Effector CD4-positive, alpha-beta T cell (primary cell): Measurements from ENCODE around the gene TSC22D4.
"Not testable (repeated sequence)": the region's sequence is repeated elsewhere in the genome, so short reads cannot be mapped to it uniquely, and the experiment has no call there.

Experiments
- DNase-seq: peaks from one replicate; pipeline ENCODE4 v3.0.0-alpha.2; 2020
- total RNA-seq: gene quantifications from one replicate; lab custom pipeline; 2026; lab: John Stamatoyannopoulos, UW

TSC22D4 gene
- total RNA-seq: 116 reads per million, percentile 85 among the genes with 10 or more reads in this experiment

DNA sequence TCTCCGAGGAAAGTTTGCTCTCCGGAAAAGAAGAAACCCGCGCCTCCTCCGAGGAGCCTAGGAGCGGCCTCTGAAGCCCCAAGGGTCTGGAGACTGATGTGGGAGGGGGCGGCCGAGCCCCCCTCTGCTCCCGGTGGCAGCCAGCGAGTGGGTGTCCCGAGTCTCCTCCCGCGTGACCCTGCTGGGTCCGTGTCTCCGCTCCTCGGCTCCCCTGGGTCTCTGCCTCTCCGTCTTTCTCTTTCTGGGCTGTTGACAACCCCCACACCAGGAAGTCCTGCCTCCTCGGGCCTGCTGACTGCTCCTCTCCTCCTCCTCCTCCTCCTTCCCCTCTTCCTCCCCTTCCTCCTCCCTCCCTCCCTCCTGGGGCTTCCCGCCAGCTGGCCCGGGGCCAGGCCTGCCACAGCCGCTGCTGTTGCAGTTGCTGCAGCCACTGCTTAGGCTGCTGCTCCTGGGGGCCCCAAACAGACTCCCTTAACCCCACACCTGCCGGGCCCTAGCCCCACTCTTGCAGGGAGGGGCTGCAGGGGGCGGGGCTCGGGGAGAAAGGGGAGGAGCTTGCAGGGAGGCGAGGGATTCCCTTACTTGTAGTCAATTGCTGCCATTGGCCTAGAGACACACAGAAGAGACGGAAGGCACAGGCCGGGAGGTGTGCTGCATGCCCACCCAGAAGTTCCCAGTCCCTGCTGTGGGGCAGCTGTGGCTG lies at the start of gene TSC22D4:
Gene TSC22D4, minus strand, starts transcription at position 257 of the 703 bp plus-strand sequence. CDS start 1,176 bp downstream, outside the sequence.
- DNase-seq: peak; percentile 86

DNA sequence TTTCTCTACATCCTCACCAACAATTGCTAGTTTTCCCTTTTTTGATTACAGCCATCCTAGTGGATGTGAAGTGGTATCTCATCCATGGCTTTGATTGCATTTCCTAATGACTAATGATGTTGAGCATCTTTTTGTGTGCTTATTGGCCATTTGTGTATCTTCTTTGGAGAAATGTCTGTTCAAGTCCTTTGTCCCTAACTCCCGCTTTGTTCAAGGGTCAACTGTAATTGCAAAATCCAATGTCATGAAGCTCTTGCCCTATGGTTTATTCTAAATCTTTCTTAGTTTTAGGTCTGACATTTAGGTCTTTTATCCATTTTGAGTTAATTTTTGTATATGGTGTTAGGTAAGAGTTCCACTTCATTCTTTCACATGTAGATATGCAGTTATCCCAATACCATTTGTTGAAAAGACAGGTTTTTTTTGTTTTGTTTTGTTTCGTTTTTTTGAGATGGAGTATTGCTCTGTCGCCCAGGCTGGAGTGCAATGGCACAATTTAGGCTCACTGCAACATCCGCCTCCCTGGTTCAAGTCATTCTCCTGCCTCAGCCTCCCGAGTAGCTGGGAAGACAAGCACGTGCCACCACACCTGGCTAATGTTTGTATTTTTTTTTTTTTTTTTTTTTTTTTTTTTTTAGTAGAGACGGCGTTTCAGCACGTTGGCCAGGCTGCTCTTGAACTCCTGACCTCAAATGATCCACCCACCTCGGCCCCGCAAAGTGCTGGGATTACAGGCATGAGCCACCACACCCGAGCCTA lies 49.3 kb upstream of the TSC22D4 start:
- not testable (repeated sequence) for DNase-seq

DNA sequence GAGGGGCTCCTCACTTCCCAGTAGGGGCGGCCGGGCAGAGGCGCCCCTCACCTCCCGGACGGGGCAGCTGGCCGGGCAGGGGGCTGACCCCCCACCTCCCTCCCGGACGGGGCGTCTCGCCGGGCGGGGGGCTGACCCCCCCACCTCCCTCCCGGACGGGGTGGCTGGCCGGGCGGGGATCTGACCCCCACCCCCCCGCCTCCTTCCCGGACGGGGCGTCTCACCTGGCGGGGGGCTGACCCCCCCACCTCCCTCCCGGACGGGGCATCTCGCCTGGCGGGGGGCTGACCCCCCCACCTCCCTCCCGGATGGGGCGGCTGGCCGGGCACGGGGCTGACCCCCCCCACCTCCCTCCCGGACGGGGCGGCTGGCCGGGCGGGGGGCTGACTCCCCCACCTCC lies 44.2 kb upstream of the TSC22D4 start:
- DNase-seq: not testable (repeated sequence)

DNA sequence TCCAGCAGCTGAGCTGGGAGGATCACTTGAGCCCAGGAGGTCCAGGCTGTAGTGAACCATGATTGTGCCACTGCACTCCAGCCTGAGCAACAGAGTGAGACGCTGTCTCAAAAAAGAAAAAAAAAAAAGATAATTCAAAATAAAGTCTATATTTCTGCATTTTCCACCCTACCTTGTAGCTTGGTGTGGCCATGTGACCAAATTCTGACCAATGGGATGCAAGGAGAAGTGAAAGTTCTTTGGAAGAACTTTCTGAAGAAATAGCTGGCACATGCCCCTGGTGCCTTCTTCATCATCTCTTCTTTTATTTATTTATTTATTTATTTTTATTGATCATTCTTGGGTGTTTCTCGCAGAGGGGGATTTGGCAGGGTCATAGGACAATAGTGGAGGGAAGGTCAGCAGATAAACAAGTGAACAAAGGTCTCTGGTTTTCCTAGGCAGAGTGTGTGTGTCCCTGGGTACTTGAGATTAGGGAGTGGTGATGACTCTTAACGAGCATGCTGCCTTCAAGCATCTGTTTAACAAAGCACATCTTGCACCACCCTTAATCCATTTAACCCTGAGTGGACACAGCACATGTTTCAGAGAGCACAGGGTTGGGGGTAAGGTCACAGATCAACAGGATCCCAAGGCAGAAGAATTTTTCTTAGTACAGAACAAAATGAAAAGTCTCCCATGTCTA lies 43.0 kb upstream of the TSC22D4 start:
- DNase-seq: not testable (repeated sequence)

DNA sequence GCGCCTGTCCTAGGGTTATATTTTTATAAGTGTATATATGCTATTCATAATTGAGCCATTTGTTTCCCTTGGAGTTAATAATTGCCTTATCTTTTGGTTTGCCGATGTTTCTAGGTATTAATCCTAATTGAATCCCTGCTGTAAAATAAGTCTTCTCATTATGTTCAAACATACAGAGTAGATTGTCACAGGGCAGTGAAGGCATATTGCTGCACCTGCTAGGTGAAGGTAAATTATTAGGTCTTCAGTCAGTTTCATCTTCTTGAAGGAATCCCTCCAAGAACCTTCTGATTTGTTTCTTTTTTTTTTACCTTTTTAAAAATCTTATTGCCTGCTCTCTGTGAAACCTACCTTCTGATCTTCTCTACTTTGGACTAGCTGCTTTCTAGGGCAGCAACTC lies 42.1 kb upstream of the TSC22D4 start:
- DNase-seq: no peak

DNA sequence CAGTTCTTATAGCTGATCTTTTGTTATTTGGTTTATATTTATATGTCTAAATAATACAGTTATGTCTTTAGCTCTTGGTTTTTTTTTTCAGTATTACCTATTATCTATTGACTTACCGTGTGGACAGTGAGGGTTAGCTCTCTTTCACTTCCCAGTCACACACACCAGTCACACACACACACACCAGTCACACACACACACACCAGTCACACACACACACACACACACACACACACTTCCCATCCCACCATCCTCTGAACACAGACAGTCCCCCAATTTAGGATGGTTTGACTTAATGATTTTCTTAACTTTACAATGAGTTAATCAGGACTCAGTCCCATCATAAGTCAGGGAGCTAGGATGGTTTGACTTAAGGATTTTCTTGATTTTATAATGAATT lies 41.1 kb upstream of the TSC22D4 start:
- DNase-seq: no peak

DNA sequence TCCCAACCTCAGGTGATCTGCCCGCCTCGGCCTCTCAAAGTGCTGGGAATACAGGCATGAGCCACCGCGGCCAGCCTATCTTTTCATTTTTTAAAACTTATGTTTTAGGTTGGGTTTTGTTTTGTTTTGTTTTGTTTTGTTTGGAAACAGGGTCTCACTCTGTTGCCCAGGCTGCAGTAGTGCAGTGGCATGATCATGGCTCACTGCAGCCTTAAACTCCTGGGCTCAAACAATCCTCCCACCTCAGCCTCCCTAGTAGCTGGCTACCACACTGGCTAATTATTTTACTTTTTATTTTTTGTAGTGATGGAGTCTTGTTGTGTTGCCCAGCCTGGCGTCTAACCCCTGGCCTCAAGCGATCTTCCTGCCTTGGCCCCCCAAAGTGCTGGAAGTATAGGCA lies 40.6 kb upstream of the TSC22D4 start:
- no peak for DNase-seq

DNA sequence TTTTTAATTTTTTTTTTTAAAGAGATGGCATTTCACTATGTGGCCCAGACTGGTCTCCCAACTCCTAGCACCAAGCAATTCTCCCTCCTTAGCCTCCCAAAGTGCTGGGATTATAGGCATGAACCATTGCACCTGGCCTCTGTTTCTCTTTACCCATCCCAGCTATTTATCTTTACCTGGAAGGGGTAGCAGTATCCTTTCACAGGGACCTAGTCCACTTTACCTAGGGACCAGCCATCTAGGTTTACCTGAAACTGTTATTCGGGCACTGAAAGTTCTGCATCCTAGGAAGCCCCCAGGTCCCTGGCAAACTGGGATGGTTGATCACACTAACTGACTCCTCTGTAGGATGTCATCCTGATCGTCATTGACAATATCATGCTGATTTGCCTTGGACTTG lies 38.3 kb upstream of the TSC22D4 start:
- DNase-seq: no peak

DNA sequence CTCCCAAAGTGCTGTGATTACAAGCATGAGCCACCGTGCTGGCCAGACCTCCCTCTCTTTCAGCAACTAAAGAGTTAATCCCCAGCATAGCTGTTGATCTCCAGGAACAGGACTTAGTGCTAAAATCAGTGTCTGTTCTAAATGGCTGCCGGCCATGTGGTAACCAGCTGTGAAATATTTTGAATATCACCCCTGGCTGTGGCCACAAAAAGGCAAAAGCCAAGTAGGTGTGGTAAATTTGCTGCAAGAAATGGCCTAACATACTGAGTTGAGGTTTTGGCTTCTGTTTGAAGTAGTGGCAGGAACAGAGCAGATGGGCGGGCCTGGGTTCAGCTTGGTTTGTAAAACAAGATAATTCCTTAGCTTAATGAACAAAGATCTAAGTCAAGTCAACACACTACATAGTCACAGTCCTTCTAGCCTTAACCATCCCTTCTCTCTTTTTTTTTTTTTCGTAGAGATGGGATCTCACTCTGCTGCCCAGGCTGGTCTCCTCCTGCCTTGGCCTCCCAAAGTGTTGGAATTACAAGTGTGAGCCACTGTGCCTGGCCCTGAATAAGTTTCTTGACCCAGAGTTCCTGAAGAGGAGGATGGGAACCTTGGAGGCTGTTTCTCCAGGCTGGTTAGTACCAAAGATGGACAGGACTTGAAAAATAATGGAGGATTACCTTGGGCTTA lies 37.3 kb upstream of the TSC22D4 start:
- DNase-seq: peak; percentile 34

DNA sequence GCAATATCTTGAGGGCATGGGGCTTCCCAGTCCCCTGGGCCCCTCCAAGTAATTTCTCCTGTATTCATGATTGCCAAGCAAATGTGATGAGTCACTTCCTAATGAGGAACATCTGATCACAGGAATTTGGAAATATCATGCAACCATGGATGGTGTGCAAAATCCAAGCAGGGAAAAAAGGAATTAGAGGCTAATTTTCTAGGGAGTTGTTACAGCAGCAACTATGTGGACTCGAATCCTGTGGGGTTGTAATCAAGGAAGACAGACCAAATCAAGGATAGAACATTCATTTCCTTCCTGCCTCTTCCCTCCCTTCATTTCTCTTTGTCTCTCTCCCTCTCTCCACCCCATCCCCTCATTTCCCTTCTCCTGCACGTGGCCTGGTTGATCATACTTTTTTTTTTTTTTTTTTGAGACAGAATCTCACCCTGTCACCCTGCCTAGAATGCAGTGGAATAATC lies 36.1 kb upstream of the TSC22D4 start:
- no peak for DNase-seq

DNA sequence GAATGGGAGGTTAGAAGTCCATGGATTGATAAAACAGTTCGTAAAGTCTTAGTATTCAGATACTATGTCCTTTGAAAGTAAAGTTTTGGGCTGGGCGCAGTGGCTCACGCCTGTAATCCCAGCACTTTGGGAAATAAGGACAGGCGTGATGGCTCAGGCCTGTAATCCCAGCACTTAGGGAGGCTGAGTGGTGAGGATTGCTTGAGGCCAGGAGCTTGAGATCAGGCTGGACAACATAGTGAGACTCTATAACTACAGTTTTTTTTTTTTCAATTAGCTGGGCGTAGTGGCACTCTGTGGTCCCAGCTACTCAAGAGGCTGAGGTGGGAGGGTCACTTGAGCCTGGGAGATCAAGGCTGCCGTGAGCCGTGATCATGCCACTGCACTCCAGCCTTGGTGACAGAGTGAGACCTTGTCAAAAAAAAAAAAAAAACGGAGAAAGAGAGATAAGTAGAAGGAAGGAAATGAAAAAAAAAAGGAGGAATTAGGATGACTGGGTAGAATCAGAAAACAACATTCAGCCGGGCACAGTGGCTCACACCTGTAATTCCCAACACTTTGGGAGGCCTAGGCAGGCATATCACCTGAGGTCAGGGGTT lies 34.3 kb upstream of the TSC22D4 start:
- DNase-seq: no peak

DNA sequence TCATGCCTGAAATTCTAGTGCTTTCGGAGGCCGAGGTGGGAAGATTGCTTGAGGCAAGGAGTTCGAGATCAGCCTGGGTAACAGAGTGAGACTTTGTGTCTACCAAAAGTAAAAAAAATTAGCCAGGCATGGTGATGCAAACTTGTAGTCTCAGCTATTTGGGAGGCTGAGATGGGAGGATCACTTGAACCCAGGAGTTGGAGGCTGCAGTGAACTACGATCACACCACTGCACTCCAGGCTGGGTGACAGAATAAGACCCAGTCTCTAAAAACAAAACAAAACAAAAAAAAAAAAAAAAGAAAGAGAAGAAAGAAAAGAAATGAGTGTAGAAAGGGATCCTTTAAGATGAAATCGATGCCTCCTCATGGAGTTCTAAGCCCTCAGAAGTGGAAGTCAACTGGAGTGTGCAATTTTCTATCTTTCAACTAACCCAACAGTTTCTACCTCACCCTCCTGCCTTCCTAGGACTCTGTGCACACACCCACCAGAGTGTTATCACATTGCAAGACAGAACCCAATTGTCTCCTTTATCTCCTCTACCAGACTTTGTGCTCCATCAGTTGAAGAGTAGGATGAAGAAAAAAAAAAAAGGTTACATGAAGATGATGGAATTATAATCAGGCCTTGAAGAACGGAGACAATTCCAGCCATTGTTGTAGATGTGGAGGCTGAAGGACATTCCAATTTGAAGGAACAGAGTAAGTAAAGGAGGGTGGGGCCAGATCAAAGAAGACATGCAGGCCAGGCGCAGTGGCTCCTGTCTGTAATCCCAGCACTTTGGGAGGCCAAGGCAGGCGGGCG lies 31.6 kb upstream of the TSC22D4 start:
- DNase-seq: no peak

DNA sequence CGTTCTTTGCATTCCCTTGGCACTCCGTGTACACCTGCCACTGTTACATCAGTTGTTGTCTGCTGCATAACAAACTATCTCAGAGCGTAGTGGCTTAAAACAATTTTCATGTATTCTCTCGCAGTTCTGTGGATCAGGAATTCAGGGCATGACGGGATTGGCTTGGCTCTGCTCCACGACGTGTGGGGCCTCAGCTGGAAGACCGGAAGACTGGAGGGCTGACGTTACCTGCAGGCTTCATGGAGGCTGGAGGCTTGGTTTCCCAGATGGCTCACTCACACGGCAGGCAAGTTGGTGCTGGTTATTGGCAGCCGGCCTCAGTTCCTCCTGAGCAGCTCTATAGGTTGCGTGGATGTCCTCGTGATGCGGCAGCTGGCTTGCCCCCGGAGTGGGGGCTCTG lies 30.2 kb upstream of the TSC22D4 start:
- no peak for DNase-seq

DNA sequence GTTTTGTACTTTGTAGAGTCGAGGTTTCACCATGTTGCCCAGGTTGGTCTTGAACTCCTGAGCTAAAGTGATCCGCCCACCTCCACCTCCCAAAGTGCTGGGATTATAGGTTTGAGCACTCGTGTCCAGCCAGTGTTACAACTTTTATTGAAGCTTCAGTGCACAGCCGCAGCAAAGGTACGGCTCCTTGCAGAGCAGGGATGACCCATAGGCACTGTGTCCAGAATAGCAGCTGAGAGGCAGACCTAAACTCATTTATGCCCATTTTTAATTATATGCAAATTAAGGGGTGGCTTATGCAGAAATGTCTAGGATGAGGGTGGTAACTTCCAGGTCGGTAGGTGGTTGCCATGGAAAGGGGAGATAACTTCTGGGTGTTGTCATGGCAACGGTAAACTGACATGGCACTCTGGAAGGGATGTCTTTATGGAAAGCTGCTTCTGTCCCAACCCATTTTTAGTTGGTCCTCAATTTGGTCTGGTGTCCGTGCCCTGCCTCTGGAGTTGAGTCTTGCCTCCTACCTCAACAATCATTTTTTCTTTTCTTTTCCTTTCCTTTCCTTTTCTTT lies 27.4 kb upstream of the TSC22D4 start:
- DNase-seq: no peak

DNA sequence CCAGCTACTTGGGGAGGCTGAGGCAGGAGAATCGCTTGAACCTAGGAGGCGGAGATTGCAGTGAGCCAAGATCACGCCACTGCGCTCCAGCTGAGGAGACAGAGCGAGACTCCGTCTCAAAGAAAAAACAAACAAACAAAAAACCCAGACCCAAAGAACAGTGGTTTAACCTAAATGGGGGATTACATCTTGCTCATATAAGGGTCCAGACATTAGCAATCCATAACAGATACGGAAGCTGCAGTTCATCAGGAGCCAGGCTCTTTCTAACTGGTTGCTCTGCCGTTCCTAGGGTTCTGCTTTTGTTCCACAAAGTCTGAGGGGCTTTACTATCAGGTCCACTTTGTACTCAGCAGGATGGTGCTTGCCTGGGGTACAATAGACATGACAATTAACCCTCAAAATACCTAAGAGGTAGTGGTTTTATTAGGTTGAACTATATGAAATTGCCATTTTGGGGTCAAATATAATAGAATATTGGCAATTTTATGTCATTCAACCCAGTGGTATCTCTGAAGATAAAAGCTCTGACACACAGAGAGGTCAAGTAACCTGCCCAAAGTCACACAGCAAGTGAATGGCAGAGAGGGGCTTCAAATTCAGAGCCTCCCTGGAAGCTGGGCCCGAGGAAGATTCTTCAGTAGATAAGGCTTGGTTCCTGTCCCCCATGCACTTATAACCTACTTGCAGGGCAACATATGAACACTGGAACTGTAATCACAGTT lies 26.0 kb upstream of the TSC22D4 start:
- DNase-seq: no peak

DNA sequence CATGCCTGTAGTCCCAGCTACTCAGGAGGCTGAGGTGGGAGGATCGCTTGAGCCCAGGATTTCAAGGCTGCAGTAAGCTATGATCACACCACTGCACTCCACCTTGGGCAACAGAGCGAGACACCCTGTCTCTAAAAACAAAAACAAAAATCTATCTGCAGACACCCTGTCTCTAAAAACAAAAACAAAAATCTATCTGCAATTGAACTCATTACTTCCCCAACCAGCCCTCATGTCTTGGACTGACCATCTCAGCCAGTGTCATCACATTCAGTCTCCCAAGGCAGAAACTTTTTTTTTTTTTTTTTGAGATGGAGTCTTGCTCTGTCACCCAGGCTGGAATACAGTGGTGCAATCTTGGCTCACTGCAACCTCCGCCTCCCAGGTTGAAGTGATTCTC lies 25.0 kb upstream of the TSC22D4 start:
- not testable (repeated sequence) for DNase-seq

DNA sequence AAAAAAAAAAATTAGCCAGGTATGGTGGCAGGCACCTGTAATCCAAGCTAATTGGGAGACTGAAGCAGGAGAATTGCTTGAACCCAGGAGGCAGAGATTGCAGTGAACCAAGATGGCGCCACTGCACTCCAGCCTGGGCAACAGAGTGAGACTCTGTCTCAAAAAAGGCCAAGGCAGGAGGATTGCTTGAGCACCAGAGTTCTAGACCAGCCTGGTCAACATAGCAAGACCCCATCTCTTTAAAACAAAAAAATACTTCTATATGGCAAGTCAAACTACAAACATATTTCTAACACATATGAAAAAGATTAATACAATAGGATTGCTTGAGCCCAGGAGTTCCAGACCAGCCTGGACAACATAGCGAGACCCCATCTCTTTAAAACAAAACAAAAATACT lies 21.7 kb upstream of the TSC22D4 start:
- not testable (repeated sequence) for DNase-seq

DNA sequence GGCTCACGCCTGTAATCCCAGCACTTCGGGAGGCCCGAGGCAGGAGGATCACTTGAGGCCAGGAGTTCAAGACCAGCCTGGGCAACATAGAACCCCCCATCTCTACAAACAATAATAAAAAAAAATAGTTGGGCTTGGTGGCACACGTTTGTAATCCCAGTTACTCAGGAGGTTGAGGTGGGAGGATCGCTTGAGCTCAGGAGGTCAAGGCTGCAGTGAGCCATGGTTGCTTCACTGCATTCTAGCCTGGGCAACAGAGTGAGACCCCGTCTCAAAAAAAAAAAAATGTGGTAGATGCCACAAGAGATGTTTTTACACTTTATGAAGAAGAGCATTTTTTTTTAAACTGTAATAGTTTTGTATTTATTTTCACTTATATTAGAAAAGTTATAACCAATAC lies 17.5 kb upstream of the TSC22D4 start:
- DNase-seq: no peak

DNA sequence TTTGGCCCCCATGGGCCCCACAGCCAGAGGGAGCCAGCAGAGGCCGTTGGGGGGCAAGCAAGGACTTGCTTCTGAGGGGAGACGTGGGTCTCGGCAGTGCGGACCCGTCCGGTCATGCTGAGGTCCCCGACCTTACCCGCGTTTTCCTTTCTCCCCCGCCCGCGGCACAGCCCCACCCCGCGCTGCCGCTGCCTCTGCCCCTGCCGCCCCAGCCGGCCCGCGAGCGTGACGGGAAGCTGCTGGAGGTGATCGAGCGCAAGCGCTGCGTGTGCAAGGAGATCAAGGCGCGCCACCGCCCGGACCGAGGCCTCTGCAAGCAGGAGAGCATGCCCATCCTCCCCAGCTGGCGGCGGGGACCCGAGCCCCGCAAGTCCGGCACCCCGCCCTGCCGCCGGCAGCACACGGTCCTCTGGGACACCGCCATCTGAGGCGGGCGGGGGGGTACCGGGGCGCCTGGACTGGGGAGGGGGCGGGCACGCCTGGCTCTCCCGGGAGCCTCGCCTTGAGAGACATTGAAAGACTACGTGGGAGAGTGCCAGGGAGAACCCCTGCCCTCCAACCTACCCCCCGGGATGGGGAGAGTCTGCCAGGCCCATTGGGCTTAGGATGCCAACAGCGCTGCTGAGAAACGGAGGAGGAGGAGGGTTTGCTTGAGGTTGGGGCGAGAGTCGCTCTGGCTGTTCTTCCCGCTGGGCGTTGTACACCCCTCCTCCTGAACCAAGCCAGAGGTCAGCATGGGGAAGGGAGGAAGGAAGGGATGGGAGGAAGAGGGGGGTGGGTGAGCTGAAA lies 14.7 kb upstream of the TSC22D4 start:
- DNase-seq: peak; percentile 47
